Neural crest cell (in vitro differentiated cells): ENCODE measurements around the gene RP9. TPM values are rescaled to one million over a fixed set of nuclear protein-coding genes. Genes with fewer than 3 reads are reported as not detected.

ENCODE experiments used
- DNase-seq: peaks from one replicate; pipeline ENCODE4 v3.0.0; 2021; ENCODE audit warnings: low read depth, mixed read lengths, low spot score
- H3K27ac Mint-ChIP-seq: one replicate; pipeline ENCODE4 v1.8.0; 2021; ENCODE audit warnings: mild to moderate bottlenecking, mixed read lengths; ENCODE audit not compliant: unreplicated experiment
- H3K27me3 Mint-ChIP-seq: 2 replicates; pipeline ENCODE4 v1.8.0; 2021; ENCODE audit warnings: low read depth, mild to moderate bottlenecking, mixed read lengths
- H3K36me3 Mint-ChIP-seq: 2 replicates; pipeline ENCODE4 v1.8.0; 2021; ENCODE audit warnings: low read depth, mild to moderate bottlenecking, mixed read lengths
- H3K4me1 Mint-ChIP-seq: 2 replicates; pipeline ENCODE4 v1.8.0; 2021; ENCODE audit warnings: mixed read lengths
- H3K4me3 Mint-ChIP-seq: one replicate; pipeline ENCODE4 v1.8.0; 2021; ENCODE audit warnings: mild to moderate bottlenecking, mixed read lengths
- H3K9me3 Mint-ChIP-seq: 2 replicates; pipeline ENCODE4 v1.8.0; 2021; ENCODE audit warnings: mixed read lengths
- total RNA-seq: library from RNA; stranded (reverse); gene quantifications from 2 replicates; pipeline ENCODE4 v1.2.1, GENCODE V29; 2021
- TF ChIP-seq, protein P1 (sequence below): fragments of 200-600 bp; sonication (generic); conservative IDR thresholded peaks from 2 replicates; pipeline ENCODE4 v1.5.0; 2021; ENCODE audit warnings: antibody characterized with exemption, mild to moderate bottlenecking

The RP9 gene
- total RNA-seq, 1 donor from 2014 or later: 27.5 TPM

DNA sequence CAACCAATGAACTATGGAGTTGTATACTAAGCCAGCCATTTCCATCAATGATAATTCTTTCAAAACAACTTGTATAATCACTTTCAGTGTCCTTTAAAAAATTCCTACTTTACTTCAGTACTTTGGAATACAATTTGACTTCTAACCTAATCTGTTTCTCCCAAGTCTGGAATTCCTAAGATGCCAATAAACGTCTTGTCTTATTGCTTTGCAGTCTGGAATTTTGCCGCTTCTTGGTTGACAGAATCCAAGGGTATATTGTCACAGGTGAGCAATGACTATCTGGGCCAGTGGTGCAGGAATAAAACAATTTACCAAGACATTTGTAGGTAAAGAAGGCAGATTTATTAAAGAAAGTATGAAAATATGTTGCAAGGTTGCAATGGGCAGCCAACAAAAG is 21.8 kb downstream of the RP9 start:
- Mint-ChIP-seq H3K36me3 (peaks cover 4% of the 10 kb centered on the region), H3K27me3 (no peaks in the 10 kb centered on the region), H3K27ac (no peak overlapping the region), H3K9me3 (peaks cover 4% of the 10 kb centered on the region), H3K4me3 (no peak overlapping the region), H3K4me1 (no peaks in the 10 kb centered on the region)
- TF ChIP-seq, protein P1, sequence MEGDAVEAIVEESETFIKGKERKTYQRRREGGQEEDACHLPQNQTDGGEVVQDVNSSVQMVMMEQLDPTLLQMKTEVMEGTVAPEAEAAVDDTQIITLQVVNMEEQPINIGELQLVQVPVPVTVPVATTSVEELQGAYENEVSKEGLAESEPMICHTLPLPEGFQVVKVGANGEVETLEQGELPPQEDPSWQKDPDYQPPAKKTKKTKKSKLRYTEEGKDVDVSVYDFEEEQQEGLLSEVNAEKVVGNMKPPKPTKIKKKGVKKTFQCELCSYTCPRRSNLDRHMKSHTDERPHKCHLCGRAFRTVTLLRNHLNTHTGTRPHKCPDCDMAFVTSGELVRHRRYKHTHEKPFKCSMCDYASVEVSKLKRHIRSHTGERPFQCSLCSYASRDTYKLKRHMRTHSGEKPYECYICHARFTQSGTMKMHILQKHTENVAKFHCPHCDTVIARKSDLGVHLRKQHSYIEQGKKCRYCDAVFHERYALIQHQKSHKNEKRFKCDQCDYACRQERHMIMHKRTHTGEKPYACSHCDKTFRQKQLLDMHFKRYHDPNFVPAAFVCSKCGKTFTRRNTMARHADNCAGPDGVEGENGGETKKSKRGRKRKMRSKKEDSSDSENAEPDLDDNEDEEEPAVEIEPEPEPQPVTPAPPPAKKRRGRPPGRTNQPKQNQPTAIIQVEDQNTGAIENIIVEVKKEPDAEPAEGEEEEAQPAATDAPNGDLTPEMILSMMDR: no peak
- no peak for DNase-seq

DNA sequence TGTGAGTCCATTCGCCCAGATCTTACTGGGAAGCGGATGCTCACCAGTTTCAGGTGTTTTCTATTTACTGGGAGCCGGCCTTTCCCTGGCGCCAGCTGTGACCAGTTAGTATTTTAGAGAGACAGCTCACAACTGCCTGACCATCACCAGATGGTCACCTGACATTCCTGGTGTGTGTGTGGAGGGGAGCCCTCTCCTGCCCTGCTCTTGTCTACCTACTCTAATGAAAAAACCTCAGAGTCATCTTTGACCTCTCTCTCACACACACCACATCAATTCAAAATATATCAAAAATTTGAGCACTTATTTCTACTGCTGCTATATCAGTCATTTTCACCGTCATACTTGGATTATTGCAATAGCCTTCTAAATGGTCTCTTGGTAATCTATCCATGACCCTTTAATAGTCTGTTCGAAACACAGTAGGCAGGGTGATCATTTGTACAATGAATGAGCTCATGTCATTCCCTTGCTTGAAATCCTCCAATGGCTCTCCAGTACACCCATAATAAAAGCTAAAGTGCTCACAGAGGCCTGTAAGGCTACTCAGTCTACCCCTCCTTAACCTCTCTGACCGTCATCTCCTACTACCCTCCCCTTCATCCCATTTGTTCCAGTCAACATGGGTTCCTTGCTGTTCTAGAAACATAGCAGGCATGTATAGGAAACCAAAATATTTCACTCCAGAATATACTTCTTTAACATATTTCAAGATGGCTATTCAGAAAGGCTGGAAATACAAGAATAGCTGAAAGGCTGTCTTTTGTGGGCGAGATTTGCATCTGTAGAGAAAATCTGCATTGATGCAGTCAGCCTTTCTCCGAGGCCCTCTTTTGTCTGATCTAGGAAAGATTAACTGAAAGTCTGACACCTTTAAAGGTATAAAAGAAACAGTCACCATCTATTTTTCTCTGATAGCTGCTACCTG is 29.2 kb downstream of the RP9 start:
- Mint-ChIP-seq H3K9me3 (no peaks in the 10 kb centered on the region), H3K36me3 (no peaks in the 10 kb centered on the region), H3K27ac (no peak overlapping the region), H3K4me1 (no peaks in the 10 kb centered on the region), H3K4me3 (no peak overlapping the region), H3K27me3 (peaks cover 35% of the 10 kb centered on the region)
- DNase-seq: no peak
- TF ChIP-seq, protein P1: no peak

DNA sequence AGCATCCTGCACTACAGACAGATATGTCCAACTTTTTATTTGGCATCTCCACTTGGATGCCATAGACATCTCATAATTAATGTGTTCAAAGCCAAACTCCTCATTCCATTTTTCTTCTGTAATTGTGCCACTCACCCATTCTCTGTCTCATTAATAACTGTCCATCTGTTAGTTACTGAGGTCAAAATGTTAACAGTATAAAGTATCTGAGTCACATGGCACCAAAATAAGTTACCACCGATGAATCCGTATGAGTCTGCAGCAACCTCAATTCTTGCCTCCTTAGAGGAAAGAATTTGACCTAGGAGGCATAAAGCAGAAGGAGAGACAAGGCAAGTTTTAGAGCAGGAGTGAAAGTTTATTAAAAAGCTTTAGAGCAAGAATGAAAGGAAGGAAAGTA is 30.1 kb downstream of the RP9 start:
- no peak for DNase-seq
- no peaks in the 10 kb centered on the region for H3K4me1 Mint-ChIP-seq
- H3K4me3 Mint-ChIP-seq: no peak overlapping the region
- no peak overlapping the region for H3K27ac Mint-ChIP-seq
- H3K36me3 Mint-ChIP-seq: no peaks in the 10 kb centered on the region
- TF ChIP-seq, protein P1: no peak
- no peaks in the 10 kb centered on the region for H3K9me3 Mint-ChIP-seq
- peaks cover 38% of the 10 kb centered on the region for H3K27me3 Mint-ChIP-seq

GRCh38 chr7:33076737-33077136 is 32.5 kb downstream of the RP9 start:
- Mint-ChIP-seq H3K9me3 (peaks cover 2% of the 10 kb centered on the region), H3K4me1 (no peaks in the 10 kb centered on the region), H3K36me3 (no peaks in the 10 kb centered on the region), H3K27me3 (peaks cover 38% of the 10 kb centered on the region), H3K4me3 (no peak overlapping the region), H3K27ac (no peak overlapping the region)
- DNase-seq: no peak
- TF ChIP-seq, protein P1: no peak

DNA sequence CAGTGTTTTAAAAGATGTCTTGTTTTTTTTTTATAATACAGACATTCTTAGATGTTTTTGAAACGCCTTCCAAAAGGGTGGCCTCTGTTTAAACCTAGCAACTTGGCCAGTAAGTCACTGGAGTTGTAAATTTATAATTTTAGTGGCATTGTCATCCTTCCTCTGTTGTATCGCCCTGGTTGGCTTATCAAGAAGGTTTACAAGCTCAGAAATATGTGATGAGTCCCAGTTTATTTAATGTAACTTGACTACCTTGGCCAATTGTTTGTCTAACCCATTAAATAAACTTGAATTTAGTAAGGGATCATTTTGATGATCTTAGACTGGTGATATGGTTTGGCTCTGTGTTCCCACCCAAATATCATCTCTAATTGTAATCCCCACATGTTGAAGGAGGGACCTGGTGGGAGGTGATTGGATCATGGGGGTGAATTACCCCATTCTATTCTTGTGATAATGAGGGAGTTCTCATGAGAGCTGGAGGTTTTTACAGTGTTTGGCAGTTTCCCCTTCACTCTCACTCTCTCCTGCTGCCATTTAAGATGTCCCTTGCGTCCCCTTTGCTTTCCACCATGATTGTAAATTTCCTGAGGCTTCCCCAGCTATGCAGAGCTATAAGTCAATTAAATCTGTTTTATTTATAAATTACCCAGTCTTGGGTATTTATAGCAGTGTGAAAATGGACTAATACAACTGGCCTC is 33.2 kb downstream of the RP9 start:
- TF ChIP-seq, protein P1: no peak
- DNase-seq: no peak
- peaks cover 3% of the 10 kb centered on the region for H3K9me3 Mint-ChIP-seq
- H3K27ac Mint-ChIP-seq: no peak overlapping the region
- no peaks in the 10 kb centered on the region for H3K36me3 Mint-ChIP-seq
- H3K4me1 Mint-ChIP-seq: no peaks in the 10 kb centered on the region
- H3K27me3 Mint-ChIP-seq: peaks cover 38% of the 10 kb centered on the region
- H3K4me3 Mint-ChIP-seq: no peak overlapping the region
